ENCODE measurements around the gene PEMT.

PEMT gene

DNA sequence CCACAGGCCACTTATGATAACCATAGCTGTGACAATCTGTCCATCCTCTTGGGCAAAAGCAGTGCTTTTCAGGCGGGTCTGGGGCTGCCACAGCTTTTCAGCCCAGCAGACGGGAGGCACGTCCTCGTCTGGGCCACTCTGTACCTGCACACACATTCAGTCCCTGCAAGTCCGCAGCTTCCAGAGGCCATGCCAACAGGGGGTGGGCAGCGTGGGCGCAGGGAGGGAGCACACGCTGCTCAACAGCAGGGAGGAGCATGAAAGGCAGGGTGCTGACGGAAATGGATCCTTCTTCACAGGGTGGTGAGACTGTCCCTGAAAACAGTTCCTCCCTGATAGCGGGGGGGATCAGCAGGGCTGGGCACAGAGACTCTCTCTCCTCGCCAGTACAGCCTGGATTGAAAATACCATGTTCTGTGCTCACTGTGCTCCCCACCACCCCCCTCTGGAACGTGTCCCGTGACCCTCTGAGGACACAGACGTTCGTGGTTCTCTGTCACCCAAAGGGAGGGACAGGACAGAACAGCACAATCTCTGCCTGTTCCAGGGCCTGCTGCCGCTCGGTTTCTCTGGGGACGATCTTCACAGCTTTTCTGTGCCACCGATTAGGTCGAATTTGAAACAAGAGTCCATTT lies 41.7 kb downstream of the PEMT start:
- no peak for DNase-seq

DNA sequence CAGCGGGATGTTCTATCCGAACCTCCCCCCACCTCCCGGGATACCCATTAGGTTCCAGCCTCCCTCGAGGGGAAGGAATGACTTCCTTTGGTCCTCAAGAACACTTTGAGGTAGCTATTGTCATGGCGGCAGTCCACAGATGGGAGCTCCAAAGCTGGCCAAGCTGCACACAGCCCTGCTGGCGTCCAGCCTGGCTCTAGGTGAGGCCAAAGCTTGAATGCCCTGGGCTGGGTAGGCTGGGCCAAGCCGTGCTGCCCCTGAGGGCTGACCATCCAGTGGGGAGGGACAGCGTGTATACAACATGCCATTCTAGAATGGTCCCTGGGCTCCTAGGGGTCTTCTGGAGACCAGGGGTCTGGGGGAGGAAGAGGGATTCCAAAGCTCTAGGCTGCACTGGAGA lies 43.5 kb downstream of the PEMT start:
- no peak for DNase-seq

DNA sequence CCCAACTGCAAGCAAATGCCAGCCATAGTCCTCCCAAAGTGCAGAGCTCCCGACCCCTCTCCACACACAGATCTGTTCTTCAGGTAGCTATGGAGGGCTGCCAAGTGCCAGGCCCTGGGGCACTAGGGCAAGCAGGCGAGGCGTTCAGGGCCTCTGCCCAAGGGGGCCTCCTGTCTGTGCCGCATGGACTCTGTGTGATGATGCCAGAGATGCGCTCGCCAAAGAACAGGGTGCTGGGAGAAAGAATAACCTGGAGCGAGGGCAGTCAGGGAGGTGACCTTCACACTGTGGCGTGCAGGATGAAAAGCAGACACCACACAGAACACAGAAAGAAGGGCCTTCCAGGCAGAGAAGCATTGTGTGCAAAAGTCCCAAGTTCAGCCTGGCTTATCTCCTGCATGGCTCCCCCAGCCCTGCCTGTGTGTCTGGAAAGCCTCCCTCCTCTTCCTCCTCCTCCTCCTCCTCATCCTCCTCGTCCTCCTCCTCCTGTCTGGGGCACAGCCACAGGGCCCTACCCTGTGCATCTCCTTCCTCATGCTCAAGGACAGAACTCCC lies 44.2 kb downstream of the PEMT start:
- no peak for DNase-seq

DNA sequence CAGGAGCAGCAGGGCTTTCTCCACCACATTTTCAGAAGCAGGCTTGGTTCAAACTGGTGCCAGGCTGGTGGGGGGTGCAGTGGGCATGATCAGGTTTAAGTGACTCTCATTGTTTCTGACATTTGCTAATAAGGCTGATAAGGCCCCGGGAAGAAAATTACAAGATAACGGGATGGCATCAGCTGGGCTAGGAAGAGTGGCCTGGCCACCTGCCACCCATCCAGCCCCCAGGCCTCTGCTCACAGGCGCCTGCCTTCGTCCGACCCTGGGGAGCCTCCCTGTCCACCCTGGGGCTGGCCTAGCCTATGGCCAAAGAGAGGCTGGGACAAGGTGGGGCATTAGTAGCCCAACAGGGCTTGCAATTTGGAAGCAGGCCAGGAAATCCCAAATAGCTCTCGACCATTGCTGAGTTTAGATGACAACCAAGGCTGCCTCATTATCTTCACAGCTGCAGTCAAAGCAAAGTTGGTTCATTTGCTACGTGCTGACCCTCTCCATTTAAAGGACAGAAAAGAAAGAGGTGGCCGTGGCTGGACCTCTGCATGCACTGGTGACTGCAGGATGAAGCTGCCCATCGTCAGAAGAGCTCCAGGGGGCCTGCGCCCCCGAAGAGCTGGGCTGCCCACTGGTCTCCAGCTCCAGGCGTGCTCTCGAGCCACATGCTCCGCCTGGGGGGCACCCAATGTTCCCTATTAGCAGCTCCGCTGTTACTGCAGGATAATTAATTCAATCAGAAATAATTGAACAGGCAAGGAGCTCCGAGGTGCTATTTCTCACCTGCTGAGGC lies 44.9 kb downstream of the PEMT start:
- no peak for DNase-seq

DNA sequence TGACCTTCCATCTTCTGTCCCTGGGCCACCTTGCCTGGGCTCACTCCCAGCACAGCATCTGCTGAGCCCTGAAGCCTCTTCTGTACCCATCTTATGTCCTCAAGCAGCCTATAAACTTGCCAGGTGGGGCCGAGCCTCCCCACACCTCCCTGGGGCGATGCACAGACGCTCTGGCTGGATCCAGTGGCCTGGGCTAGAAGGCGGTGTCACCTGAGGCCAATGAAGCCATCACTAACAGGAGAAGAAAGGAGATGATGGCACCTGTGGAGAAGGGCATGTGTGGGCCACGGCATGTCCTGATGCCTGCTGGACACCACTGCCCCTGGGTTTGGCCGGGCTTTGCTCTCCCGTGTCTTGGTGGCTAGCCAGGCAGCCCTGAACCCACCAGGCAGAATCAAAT lies 45.5 kb downstream of the PEMT start:
- no peak for DNase-seq

DNA sequence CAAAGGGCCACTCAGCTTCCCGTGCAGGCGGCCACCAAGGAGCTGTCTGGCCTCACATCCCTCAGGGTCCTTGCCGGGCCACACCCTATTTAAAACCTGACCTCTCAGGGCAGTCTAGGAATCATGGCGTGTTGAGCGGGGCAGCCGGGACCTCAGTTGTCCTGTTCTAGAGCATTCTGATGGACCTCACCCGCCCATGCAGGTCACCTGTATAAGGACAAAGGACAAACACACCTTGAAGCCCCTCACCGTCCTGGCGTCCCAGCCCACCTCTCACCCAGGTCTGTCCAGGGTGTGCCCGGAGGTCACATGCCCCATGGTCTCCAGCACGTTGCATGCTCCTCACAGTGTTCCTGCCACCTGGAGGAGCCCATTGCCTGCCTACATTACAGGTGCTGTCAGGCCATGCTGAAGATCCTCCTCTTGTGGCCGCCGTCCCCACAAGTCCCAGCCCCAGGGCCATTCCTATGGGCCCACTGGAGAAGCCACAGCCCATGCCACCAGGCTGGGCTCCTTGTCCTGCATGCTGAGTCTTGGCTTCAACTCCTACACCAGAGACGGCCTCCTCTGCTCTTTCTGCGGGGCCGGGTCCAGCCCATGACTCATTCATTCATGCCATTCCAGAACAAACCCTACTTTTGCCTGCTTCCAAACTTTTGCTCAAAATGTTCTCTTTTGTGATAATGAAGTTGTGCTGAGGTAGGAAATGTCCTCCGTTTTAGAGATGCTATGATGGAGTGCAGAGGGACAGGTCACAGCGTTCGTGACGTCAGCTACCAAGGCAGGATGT lies 46.3 kb downstream of the PEMT start:
- DNase-seq, result no peak

DNA sequence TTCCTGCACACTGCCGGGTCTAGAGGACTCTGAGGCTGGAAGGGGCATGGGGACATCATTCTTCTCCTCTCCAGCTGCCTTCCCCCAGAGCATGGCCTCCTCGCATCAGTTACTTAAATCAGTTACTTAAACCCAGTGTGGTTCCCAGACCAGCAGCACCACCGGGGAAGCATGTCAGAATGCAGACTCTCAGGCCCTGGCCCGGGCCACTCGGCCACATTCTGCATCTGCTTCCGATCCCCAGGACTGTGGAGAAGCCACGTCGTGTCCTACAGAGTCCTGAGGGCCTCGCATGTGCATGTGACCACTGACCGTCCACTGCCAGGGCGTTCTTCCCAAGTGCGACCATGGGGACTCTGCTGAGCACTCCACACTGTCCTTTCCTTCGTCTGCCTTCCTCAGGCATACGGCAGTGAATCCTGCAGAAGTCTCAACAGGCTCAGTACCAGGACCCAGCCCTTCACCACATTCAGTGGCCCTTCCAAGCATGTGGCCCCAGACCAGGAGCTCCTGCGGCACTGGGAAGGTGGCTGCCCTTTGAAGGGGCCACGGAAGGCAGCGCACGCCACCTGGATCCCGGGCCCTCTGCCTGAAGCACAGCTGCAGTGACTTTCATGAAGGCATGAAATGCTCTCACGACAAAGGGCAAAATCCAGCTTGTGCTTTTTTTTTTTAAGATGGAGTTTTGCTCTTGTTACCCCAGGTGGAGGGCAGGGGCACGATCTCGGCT lies 48.4 kb downstream of the PEMT start:
- DNase-seq, result no peak

DNA sequence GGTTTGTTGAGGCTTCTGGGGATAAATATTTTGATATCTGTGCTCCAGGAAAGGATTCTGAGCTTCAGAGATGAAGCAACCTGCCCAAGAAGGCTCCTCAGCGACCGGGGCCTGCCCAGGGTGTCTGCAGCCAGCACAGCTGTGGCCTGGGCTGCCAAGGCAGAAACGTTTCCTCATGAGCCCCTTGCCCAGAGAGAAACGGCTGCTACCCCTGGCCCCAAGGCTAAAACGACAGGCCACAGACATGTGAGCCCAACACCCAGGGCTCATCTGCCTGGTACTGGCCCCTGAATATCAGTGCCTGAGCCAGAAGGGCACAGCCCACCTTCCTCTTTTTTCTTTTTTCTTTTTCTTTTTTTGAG lies 49.9 kb downstream of the PEMT start:
- DNase-seq, result no peak

DNA sequence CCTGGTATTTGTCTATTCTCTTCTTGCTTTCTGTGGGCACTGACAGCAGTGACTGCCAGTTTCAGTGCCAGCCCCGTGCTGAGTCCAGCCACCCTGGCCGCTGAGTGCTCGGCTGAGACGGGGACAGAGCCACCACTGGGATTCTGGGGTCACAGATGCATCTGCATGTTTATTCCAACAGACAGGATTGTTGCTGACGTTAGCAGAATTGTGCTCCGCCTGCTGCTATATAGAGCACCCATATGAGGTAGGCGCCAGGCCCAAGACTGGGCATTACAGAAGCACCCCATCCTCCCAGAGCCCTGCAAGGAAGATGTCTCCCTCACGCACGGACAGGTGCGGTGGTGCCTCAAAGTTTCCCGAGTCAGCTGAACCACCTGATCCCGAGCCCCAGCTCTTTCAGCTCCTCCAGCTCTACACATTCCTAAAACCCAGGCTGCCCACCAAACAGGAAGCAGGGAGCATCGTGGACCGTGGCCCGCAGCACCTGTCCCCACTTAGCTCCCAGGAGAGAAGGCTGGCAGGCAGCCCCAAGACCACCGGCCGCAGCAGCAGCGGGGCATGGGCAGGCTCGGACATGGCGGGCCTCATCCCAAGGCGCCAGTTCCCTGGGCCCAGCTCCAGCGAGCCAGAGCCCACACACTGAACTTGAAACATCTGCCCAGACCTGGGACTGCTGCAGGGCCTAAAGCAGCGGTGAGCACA lies 50.4 kb downstream of the PEMT start:
- DNase-seq, result no peak

DNA sequence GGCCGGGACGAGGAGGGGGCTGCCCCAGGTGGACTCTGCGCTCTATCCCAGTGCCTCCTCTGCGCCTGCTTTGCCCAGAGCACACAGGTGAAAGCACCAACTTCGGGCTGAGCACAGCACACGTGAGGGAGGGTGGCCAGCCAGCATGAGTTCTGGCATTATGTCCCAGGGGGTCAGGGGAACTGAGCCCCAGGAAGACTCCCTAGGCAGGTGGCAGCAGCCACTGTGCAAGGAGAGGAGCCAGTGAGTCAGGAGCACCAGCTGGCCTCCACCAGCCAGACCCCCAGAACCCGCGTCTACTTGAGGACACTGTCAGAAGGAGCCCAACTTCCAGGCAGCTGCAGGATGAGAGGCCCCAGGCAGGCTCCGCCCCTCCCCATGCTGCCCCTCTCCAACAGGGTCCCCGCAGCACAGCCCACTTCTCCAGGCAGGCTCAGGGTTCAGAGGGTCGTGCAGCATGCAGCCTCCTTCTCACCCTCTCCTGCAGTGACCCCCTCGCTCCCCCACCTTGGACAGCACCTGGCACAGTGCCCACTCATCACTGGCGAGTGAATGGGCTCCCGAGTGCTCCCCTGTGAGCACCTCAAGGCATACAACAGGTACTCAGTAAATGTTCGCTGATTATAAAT lies 51.1 kb downstream of the PEMT start:
- no peak for DNase-seq

DNA sequence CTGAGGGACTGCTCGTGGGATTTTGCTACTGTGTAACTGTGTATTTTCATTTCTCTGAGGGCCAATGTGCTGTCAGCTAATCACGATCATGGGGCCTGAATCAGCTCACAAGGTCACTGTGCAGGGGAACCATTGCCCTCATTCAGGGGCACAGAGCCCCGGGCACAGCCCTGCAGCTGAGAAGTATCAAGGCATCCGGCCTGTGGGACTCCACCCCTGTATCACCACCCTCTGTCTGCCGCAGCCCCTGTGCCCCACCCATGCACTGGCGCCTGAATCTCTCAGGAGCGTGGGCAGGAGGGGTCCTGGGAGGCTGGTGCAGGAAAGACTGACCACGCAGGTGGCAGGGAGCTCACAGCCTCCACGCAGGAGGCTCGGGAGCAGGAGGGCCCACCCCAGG lies 51.9 kb downstream of the PEMT start:
- DNase-seq, result no peak

DNA sequence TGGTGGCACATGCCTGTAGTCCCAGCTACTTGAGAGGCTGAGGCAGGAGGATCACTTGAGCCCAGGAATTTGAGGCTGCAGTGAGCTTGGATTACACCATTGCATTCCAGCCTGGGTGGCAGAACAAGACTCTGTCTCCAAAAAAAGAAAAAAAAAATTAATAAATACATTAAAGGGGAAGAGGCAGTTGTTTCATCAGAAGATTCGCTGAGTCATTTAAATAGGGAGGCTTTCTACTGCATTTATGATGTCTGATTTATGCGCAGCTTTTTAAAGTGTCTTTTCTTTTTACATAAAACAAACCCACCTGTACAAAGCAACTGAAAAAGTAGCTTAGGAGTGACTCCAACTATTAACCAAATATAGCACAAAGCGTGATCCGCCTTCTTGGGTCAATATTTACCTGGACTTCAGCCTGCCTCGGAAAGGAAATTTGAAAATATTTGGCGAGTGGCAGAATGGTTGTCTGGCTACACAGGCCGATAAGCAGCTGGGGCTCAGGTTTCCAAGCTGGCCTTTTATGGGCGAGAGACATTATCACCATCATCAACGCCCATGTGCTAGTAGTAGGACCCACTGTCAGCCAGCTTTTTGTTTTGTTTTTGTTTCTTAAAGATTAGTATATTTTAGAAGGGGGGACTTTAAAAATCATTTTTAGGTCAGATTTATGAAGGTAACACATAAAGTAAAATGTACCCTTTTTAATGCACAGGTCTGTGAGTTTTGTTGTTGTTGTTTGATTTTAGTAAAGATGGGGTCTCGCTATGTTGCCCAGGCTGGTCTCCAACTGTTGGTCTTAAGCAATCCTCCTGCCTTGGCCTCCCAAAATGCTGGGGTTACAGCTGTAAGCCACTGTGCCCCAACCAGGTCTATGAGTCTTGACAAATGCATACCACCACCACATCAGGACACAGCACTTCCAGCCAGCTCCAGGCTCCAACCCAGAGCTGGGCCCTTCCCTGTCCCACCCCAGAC lies 52.8 kb downstream of the PEMT start:
- DNase-seq, result no peak

DNA sequence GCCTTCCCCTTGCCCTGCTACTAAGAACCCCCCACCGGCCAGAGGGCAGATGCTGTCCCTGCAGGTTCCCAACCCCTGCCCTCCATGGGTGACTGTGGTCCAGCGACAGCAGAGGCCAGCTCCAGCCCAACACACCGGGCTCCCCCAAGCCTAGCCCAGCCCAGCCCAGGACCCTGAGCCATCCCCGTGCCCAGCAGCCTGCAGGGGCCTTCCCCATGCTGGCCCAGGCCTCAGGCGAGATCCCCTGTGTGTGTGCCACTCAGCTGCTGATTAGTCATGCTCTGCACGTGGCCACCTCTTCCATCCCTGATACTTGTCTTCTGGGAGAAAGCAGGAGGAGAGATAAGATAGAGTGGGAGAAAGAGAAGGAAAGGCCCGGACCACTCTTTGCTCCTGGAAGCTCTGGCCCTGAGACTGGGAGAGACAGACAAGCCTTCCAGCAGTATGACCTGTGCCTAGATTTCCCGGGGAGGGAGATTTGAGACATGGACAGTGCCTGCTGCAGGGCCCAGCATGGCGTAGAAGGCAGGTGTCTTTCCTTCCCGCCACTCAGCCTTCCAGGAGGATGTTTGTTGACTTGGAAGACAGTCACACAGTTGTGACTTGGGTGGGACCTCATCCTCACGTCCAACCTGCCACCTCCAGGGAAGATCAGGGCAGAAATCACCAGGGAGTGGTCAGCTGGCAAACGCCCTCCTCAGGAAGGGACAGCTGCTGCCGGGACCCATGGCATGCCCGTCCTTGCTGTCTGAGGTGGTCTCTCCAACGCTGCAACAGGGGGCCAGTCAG lies 54.0 kb downstream of the PEMT start:
- DNase-seq, result no peak

DNA sequence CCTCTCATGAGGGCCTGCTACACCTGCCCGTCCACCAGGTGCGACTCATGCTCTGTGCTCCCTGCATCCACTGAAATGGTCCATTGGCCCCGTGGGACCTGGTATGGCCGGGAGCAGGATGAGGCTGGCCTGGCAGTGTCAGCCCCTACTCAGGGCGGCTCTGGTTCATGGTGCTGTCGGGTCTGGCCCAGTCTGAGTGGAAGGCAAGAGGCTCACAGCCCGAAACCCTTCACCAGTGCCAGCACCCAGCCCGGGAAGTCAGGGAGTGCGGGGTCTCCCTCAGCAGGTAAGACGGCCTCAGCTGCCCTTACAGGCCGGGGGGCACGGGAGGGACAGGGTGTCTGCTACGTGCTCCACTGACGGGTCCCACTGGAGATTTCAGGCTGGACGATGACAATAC lies 54.8 kb downstream of the PEMT start:
- no peak for DNase-seq

DNA sequence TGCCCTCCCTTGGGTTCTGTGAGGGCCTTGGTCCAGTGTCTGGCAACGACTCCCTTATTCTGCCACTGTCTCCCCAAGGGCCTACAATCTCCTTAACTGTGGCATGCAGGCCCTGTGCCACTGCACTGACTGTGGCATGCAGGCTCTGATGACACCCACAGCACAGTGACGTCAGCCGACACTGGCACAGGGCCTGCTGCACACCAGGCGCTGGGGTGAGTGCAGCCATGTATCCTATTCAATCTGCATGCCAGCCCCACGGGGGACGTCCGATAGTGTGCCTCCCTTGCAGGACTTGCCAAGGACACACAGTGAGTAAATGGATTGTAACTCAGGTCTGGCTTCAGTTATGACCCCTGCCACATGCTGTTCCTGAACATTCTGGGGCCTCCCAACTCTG lies 55.6 kb downstream of the PEMT start:
- no peak for DNase-seq

DNA sequence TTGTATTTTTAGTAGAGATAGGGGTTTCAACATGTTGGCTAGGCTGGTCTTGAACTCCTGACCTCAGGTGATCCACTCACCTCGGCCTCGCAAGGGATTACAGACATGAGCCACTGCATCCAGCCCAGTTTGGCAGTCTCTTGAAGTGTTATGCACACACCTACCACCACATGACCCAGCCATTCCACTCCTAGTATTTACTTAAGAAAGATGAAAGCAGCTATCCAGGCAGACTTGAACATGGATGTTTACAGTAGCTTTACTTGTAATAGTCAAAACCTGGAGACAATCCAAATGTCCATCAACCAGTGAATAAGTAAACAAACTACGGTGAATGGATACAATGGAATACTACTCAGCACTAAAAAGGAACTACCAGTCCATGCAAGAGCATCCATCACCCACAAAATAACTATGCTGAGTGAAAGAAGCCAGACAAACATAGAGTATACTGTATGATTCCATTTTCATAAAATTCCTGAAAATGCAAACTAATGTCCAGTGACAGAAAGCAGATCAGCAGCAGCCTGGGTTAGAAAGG lies 57.5 kb downstream of the PEMT start:
- DNase-seq, result no peak

DNA sequence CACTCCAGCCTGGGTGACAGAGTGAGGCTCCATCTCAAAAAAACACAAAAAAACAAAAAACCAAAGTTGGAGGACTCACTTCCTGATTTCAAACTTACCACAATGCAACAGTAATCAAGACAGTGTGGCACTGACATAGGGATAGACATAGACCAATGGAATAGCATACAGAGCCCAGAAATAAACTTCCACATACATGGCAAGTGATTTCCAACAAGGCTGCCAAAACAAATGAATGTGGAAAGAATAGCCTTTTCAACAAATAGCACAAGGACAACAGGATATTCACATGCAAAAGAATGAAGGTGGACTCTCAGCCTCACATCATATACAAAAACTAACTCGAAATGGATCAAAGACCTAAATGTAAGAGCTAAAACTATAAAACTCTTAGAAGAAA lies 58.5 kb downstream of the PEMT start:
- DNase-seq, result no peak

DNA sequence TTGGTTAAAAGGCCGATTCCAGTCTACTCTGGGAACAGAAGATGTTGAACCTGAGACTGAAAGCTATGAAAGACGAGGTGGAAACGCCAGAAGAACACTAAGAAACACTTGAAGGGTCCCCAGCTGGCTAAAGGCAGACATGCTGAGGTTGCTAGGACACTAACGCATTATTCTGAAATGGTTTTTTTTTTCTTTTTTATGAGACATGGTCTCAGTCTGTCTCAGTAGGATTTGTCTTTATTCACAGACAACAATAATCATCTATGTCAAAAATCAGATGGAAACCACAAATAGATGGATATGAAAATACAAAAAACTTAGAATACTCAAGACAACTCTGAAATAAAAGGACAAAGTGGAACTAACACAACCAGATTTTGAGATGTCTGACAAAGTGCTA lies 60.4 kb downstream of the PEMT start:
- DNase-seq, result no peak
